ENCODE data around the gene NUDT16L1. TPM values are rescaled to one million over a fixed set of nuclear protein-coding genes. Genes with fewer than 3 reads are reported as not detected.

The NUDT16L1 gene
- total RNA-seq (2016; rRNA removed; fragmentation: Illumina TruSeq; extraction: Trizol) (40.5 and 41.0 TPM in 2 replicates), polyA plus RNA-seq (2011; rRNA removed) (28.0 and 28.9 TPM in 2 replicates), polyA minus RNA-seq (2011; rRNA and poly(A)+ RNA removed; ENCODE audit: low replicate concordance) (14.3 and 41.1 TPM in 2 replicates), Bru-seq, nascent RNA (percentile 66 among the genes with signal in this experiment), BruChase-seq, experiment 1, labeled RNA remaining after a 6-hour chase (percentile 87 among the genes with signal in this experiment), BruChase-seq, experiment 2, labeled RNA remaining after a 2-hour chase (percentile 73 among the genes with signal in this experiment)
- 10.3 and 11.1 TPM in 2 replicates for total RNA-seq (2016; cell fraction: cytosol; rRNA removed; fragmentation: Illumina TruSeq; extraction: Trizol; ENCODE audit: low read depth)
- 42.6 and 42.7 TPM in 2 replicates for total RNA-seq (2016; cell fraction: insoluble cytoplasmic fraction; rRNA removed; fragmentation: Illumina TruSeq; extraction: Trizol)
- total RNA-seq (2016; cell fraction: membrane; rRNA removed; fragmentation: Illumina TruSeq; extraction: Trizol): 18.6 and 20.4 TPM in 2 replicates
- 16.9 and 17.3 TPM in 2 replicates for total RNA-seq (2016; cell fraction: nucleus; rRNA removed; fragmentation: Illumina TruSeq; extraction: Trizol)
- 27.9 and 47.5 TPM in 2 replicates for polyA plus RNA-seq (2011; cell fraction: cytosol; rRNA removed)
- 33.3 and 34.9 TPM in 2 replicates for polyA plus RNA-seq (2011; cell fraction: nucleus; rRNA removed)
- 17.6 and 17.9 TPM in 2 replicates for polyA plus RNA-seq (2012)
- polyA plus RNA-seq (2016; cell fraction: cytosol; fragmentation: Illumina TruSeq; extraction: Trizol; ENCODE audit: low read depth): 13.1 and 13.9 TPM in 2 replicates
- polyA plus RNA-seq (2016; cell fraction: insoluble cytoplasmic fraction; fragmentation: Illumina TruSeq; extraction: Trizol; ENCODE audit: low read depth): 49.7 and 50.3 TPM in 2 replicates
- polyA plus RNA-seq (2016; cell fraction: membrane; fragmentation: Illumina TruSeq; extraction: Trizol; ENCODE audit: low read depth): 15.2 and 17.7 TPM in 2 replicates
- 32.3 and 35.4 TPM in 2 replicates for polyA plus RNA-seq (2016; cell fraction: nucleus; fragmentation: Illumina TruSeq; extraction: Trizol; ENCODE audit: insufficient read depth, low read depth)
- polyA minus RNA-seq (2011; cell fraction: cytosol; rRNA and poly(A)+ RNA removed): 8.9 and 10.9 TPM in 2 replicates
- 10.6 and 11.6 TPM in 2 replicates for polyA minus RNA-seq (2011; cell fraction: nucleus; rRNA and poly(A)+ RNA removed)
- long read RNA-seq, experiment 1, transcript NUDT16L1-201 (3 exons, 1,349 nt): major isoform, 80 of 86 reads
- long read RNA-seq, experiment 1, partial matches to known transcripts: 2 of 86 reads
- long read RNA-seq, experiment 1, other reads (novel, unspliced or antisense): 1 of 86 reads
- long read RNA-seq, experiment 2, transcript NUDT16L1-201 (3 exons, 1,349 nt): major isoform, 62 of 69 reads
- long read RNA-seq, experiment 2, partial matches to known transcripts: 1 of 69 reads
- long read RNA-seq, experiment 2, other reads (novel, unspliced or antisense): 0 of 69 reads

- no peaks in the 10 kb centered on the region for H3K27me3 ChIP-seq (ENCODE audit: control insufficient read depth in 1 of 2, insufficient read depth in 2 of 2, low read length in 2 of 2)
- ChIA-PET POLR2A (interaction anchor here (0.7 to 2.1 kb wide), 5 partner anchors 9 to 264 kb away, joined by 3 to 8 read pairs (median 3); partner anchors contain the start of genes ANKS3, DNAAF8 and SEC14L5), CTCF (ENCODE audit: low intra/inter-chr PET ratio, low total read pairs) (no interaction called here)
- H3K27ac ChIP-seq (ENCODE audit: extremely low read length, insufficient read depth, low read length): peak within 1 kb of the TSS; percentile 67
- in situ Hi-C loops (cut with HindIII; ENCODE audit: extremely low pct_ligation_motif_present, low pct_unique_long_range_greater_than_20kb) (no loop called here), intact Hi-C loops (cut with micrococcal nuclease; ENCODE audit: unreplicated experiment) (no loop called here)
- H3K4me2 ChIP-seq (ENCODE audit: low read depth, low read length): peak within 1 kb of the TSS; percentile 98
- no peak within 1 kb of the TSS for H2AFZ ChIP-seq (ENCODE audit: low read length)
- H3K9me3 ChIP-seq (ENCODE audit: low read length): no peaks in the 10 kb centered on the region
- H3K79me2 ChIP-seq (ENCODE audit: insufficient read depth, low read length): peaks cover 3% of the 10 kb centered on the region
- no peaks in the 10 kb centered on the region for H4K20me1 ChIP-seq (ENCODE audit: insufficient read depth, low read length)
- no TSS peak for BruUV-seq (replicated peaks)
- peak; percentile 90 for FAIRE-seq
- peaks cover 9 to 25% of the 10 kb centered on the region in 2 experiments for H3K36me3 ChIP-seq (replicated peaks in 1 of 2; ENCODE audit: control insufficient read depth in 1 of 2, insufficient read depth in 2 of 2, low read length in 2 of 2)
- peak; percentile 89 for DNase-seq (ENCODE audit: low spot score)
- peak within 1 kb of the TSS; percentile 91 for H3K9ac ChIP-seq (ENCODE audit: insufficient read depth, low read depth, low read length)
- H3K4me1 ChIP-seq (ENCODE audit: insufficient read depth, low read length): peaks cover 38% of the 10 kb centered on the region
- peak; percentile 85 for ATAC-seq
- WGBS (ENCODE audit: low lambda C conversion rate): no CpG with 5 or more reads among the region's 91 CpGs
- H3K4me3 ChIP-seq (replicated peaks in 1 of 3; ENCODE audit: insufficient read depth in 1 of 3, low read depth in 2 of 3, low read length in 3 of 3): peak within 1 kb of the TSS; percentile 73 to 96 (median 80)
- TF ChIP-seq POLR2AphosphoS5 (IDR thresholded peaks at IDR 0.05; ENCODE audit: low read depth, low read length): peak; percentile 69
- TF ChIP-seq KLF6 (CRISPR knock-in tag; IDR thresholded peaks at IDR 0.05): no peak
- TF ChIP-seq ZNF256 (CRISPR knock-in tag; conservative IDR thresholded peaks at IDR 0.05): no peak
- TF ChIP-seq ZNF614 (CRISPR knock-in tag; IDR thresholded peaks at IDR 0.05; ENCODE audit: borderline replicate concordance): no peak
- no peak; the same call in 1 of the 2 replicates for TF ChIP-seq KLF12 (CRISPR knock-in tag; IDR thresholded peaks at IDR 0.05; ENCODE audit: borderline replicate concordance)
- TF ChIP-seq, protein P1, sequence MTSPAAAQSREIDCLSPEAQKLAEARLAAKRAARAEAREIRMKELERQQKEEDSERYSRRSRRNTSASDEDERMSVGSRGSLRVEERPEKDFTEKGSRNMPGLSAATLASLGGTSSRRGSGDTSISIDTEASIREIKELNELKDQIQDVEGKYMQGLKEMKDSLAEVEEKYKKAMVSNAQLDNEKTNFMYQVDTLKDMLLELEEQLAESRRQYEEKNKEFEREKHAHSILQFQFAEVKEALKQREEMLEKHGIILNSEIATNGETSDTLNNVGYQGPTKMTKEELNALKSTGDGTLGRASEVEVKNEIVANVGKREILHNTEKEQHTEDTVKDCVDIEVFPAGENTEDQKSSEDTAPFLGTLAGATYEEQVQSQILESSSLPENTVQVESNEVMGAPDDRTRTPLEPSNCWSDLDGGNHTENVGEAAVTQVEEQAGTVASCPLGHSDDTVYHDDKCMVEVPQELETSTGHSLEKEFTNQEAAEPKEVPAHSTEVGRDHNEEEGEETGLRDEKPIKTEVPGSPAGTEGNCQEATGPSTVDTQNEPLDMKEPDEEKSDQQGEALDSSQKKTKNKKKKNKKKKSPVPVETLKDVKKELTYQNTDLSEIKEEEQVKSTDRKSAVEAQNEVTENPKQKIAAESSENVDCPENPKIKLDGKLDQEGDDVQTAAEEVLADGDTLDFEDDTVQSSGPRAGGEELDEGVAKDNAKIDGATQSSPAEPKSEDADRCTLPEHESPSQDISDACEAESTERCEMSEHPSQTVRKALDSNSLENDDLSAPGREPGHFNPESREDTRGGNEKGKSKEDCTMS (CRISPR knock-in tag; conservative IDR thresholded peaks at IDR 0.05): no peak
- TF ChIP-seq, protein P2, sequence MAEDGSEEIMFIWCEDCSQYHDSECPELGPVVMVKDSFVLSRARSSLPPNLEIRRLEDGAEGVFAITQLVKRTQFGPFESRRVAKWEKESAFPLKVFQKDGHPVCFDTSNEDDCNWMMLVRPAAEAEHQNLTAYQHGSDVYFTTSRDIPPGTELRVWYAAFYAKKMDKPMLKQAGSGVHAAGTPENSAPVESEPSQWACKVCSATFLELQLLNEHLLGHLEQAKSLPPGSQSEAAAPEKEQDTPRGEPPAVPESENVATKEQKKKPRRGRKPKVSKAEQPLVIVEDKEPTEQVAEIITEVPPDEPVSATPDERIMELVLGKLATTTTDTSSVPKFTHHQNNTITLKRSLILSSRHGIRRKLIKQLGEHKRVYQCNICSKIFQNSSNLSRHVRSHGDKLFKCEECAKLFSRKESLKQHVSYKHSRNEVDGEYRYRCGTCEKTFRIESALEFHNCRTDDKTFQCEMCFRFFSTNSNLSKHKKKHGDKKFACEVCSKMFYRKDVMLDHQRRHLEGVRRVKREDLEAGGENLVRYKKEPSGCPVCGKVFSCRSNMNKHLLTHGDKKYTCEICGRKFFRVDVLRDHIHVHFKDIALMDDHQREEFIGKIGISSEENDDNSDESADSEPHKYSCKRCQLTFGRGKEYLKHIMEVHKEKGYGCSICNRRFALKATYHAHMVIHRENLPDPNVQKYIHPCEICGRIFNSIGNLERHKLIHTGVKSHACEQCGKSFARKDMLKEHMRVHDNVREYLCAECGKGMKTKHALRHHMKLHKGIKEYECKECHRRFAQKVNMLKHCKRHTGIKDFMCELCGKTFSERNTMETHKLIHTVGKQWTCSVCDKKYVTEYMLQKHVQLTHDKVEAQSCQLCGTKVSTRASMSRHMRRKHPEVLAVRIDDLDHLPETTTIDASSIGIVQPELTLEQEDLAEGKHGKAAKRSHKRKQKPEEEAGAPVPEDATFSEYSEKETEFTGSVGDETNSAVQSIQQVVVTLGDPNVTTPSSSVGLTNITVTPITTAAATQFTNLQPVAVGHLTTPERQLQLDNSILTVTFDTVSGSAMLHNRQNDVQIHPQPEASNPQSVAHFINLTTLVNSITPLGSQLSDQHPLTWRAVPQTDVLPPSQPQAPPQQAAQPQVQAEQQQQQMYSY (CRISPR knock-in tag; IDR thresholded peaks at IDR 0.05): no peak
- no peak for TF ChIP-seq FOSL1 (CRISPR knock-in tag; IDR thresholded peaks at IDR 0.05; ENCODE audit: borderline replicate concordance)
- TF ChIP-seq PHF20 (CRISPR knock-in tag; IDR thresholded peaks at IDR 0.05): peak; percentile 55
- TF ChIP-seq ZNF34 (CRISPR knock-in tag; IDR thresholded peaks at IDR 0.05; ENCODE audit: borderline replicate concordance): no peak
- TF ChIP-seq SP140L (CRISPR knock-in tag; IDR thresholded peaks at IDR 0.05; ENCODE audit: borderline replicate concordance): no peak
- TF ChIP-seq EZH2 (conservative IDR thresholded peaks at IDR 0.05; ENCODE audit: low read depth, low read length): no peak
These were observed at the start of gene NUDT16L1 for GRCh38 chr16:4693296-4693955. Gene NUDT16L1, plus strand, starts transcription at chr16:4693562. Its CDS starts 165 bp downstream, at chr16:4693727.

Measured in HepG2 (cell line).